Kasumi-1 (cell line): ENCODE data around the gene GPHN.

Experiments used
- DNase-seq, 2 experiments: peaks; one replicate each; lab custom pipeline; 2025; lab: John Stamatoyannopoulos, UW

Gene GPHN

GRCh38 chr14:66601932-66602578, 94.1 kb downstream of the GPHN start:
- no peak for DNase-seq

GRCh38 chr14:66603945-66604344, 96.0 kb downstream of the GPHN start:
- no peak for DNase-seq

GRCh38 chr14:66606826-66607225, 98.9 kb downstream of the GPHN start:
- DNase-seq = no peak

GRCh38 chr14:66610154-66610563, 102.2 kb downstream of the GPHN start:
- DNase-seq = peak; percentile 70 to 77

- DNase-seq = no peak
Measured at GRCh38 chr14:66613344-66613743, 105.4 kb downstream of the GPHN start.

- DNase-seq = no peak
Measured at GRCh38 chr14:66619952-66620351, 112.0 kb downstream of the GPHN start.

GRCh38 chr14:66623838-66624237, 115.9 kb downstream of the GPHN start:
- no peak for DNase-seq

- peak; percentile 70 to 81 for DNase-seq
Measured at GRCh38 chr14:66624336-66624937, 116.5 kb downstream of the GPHN start.

- DNase-seq = no peak
Measured at GRCh38 chr14:66628636-66629035, 120.7 kb downstream of the GPHN start.

GRCh38 chr14:66629499-66629898, 121.6 kb downstream of the GPHN start:
- no peak for DNase-seq

GRCh38 chr14:66634876-66635275, 126.9 kb downstream of the GPHN start:
- no peak for DNase-seq

- DNase-seq = no peak
Measured at GRCh38 chr14:66635435-66635834, 127.5 kb downstream of the GPHN start.

- DNase-seq = no peak
Measured at GRCh38 chr14:66636240-66636639, 128.3 kb downstream of the GPHN start.

- no peak for DNase-seq
Measured at GRCh38 chr14:66638689-66639088, 130.7 kb downstream of the GPHN start.

GRCh38 chr14:66641861-66642635, 134.1 kb downstream of the GPHN start:
- no peak for DNase-seq

GRCh38 chr14:66643344-66643743, 135.4 kb downstream of the GPHN start:
- DNase-seq = no peak

GRCh38 chr14:66645716-66646115, 137.8 kb downstream of the GPHN start:
- DNase-seq = no peak

- no peak for DNase-seq
Measured at GRCh38 chr14:66649498-66649897, 141.6 kb downstream of the GPHN start.

GRCh38 chr14:66650491-66650911, 142.6 kb downstream of the GPHN start:
- DNase-seq = no peak

GRCh38 chr14:66651536-66652220, 143.7 kb downstream of the GPHN start:
- DNase-seq = no peak

GRCh38 chr14:66652525-66653106, 144.7 kb downstream of the GPHN start:
- no peak for DNase-seq

GRCh38 chr14:66657780-66658179, 149.8 kb downstream of the GPHN start:
- DNase-seq = no peak
